Stimulated activated CD8-positive, alpha-beta memory T cell treated with anti-CD3 and anti-CD28 coated beads, Interleukin-7, amount 100 ng/mL, for 48 hours (primary cell): Measurements from ENCODE around the gene QSOX2.
A peak's percentile ranks its signal among the peaks of the same experiment; 100 is the strongest.

ENCODE experiments used
- DNase-seq, 2 donors: peaks; one replicate each; pipeline ENCODE4 v3.0.0-alpha.2; 2020; ENCODE audit warnings: low read depth in 1 of 2; ENCODE audit errors: extremely low read depth in 1 of 2

Gene QSOX2

DNA sequence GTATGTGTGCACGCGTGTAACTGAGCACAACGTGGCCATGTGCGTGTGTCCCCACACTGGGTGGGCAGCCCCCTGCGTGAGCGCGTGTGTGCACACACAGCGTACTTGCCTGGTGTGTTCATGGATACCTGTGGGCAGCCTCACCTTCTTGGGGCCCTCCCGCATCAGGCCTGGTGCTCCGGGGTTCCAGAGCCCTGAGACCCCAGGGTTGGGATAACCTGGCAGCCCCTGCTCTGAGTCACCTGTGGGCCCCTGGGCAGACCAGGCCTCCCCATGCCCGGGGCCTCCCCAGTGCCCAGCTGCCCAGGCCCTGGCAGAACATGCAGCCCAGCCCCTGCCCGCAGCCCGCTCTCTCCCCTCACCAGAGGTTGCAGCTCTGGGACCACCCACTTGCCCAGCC, 65.9 kb downstream of the QSOX2 start:
- no peak for DNase-seq

DNA sequence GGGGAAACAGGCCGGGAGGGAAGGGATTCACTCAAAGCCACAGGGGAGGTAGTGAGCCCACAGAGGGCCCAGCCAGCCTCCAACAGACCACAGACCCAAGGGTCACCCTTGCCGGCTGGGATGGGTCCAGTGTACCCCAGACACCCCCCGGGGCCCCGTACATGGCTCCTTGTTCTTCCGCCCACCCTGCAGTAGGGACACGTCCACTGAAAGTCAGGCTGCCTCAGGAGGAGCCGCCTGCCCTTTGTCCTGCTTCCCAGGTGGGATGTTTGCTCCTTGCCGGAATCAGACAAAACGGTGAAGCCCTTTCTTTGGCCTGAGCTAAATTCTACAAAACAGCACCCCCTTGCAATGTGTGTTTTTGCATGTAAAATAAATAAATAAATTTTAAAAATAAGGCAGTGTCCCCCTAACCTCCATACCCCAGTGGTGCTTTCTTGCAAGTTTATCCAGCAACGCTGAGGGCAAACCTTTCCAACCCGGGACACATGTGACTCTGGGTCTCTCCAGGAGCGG, 66.5 kb downstream of the QSOX2 start:
- no peak for DNase-seq

DNA sequence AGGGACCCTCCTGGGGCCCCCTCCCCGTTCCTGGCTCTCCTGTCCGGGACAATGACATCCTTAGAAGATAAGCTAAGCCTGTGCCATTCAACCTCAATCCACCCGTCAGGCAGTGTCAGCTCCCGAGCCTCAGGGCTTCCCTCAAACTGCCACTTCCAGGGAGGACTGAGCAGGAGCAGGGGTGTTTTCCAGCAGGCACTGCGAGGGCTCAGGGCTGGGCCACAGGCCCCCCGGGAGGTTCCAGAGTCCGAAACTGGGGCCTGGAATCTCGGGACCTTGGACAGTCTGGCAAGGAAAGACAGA, 66.9 kb downstream of the QSOX2 start:
- DNase-seq = no peak

DNA sequence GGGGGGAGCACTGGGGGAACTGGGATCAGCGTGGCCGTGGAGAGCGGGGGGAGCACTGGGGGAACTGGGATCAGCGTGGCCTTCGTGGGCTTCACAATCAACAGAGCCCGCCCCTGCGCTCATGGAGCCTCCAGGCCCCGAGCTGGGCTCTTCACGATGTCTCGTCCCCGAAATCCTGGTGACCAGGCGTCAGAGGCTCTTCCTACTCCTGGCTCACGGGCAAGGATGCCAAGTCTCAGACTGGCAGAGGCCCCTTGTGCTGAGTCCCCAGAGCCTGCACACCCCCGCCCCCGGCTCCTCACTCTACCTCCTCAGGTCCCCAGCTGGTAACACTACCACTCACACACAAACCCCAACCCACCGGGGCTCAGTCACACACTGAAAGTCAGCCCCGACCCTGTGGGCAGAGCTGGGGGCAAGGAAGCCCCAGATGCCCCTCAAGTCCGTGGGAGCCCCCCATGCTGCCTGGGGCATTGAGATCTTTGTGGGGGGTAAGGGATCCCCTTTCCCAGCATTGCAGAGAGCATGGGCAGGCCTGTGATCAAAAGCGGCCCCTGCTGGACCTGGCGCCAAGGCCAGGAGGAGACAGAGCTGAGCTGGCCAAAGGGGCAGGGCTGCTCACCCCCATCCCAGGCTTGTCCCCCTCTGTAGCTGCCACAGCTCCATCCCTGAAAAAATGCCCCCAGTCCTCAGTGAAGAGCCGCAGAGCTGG, 67.4 kb downstream of the QSOX2 start:
- no peak for DNase-seq

DNA sequence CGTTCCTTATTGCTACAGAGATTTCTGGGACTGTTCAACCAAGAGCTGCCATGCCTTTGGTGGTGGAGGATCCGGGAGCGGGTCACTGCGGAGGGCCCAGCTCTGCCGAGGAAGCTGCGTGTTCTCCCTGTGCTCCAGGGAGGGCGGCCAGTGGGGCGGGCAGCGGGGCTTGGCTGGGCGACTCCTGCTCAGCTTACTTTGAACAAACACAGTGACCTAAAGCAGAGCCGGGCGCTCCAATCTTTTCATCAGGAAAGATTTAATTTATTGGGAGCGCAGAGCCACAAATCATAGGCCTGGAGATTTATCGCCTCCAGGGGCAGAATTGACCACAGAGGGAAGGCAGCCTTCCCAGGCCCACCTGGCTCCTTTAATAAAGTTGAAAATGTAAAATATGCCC, 68.4 kb downstream of the QSOX2 start:
- no peak for DNase-seq

DNA sequence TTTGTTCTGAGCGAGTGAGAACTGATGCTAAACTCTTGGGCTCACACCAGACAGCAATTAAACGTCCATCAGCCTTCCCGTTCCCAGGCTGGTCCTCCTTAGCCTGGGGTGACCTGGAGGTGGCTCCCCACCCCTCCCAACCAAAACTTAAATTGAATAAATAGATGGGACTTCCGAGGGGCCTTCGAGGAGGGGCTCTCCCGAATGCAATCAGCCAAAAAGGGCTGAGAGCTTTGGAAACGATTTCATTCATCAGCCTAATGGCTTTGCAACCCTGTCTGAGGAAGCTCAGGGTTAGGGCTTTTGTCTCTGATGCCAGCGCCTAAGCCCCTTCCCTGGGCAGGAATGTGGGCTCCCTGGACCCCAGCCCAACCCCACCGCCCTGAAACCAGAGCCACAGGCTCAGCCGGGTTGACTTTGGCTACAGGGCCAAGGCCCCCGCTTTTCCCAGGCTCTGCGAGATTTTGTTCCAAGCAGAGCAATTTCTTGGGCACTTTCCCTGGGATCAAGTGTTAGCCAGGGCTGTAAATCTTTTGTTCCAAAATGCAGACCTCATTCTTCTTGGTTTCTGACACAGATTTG, 69.9 kb downstream of the QSOX2 start:
- no peak for DNase-seq

DNA sequence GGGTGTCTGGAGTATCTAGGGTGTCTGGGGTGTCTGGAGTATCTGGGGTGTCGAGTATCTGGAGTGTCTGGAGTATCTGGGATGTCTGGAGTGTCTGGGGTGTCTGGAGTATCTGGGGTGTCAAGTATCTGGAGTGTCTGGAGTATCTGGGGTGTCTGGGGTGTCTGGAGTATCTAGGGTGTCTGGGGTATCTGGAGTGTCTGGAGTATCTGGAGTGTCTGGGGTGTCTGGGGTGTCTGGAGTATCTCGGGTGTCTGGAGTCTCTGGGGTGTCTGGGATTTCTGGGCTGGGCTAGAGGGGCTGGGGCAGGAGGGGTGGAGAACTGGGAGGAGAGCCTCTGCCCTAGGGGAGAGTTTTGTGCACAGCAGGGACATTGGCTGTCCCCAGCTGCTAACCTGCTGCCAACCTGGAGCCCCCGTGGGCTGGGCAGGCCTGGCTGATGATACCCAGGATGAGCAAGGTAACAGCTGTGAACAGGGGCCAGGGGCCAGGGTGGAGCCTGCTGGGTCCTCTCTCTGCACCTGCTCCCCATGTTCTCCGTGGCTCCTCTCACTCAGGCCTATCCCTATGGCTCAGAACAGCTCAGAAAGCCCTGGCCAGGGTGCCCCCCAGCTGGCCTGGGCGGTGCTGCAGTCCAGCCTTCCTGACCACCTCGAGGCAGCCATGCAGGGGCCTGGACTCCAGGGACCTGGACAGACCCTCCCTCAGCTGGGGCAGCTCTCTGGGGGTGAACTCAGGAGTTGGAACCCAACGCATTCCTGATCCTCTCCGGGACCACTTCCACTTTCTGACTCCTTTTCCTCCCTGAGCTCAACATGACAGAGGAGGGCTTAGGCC, 70.6 kb downstream of the QSOX2 start:
- no peak for DNase-seq

DNA sequence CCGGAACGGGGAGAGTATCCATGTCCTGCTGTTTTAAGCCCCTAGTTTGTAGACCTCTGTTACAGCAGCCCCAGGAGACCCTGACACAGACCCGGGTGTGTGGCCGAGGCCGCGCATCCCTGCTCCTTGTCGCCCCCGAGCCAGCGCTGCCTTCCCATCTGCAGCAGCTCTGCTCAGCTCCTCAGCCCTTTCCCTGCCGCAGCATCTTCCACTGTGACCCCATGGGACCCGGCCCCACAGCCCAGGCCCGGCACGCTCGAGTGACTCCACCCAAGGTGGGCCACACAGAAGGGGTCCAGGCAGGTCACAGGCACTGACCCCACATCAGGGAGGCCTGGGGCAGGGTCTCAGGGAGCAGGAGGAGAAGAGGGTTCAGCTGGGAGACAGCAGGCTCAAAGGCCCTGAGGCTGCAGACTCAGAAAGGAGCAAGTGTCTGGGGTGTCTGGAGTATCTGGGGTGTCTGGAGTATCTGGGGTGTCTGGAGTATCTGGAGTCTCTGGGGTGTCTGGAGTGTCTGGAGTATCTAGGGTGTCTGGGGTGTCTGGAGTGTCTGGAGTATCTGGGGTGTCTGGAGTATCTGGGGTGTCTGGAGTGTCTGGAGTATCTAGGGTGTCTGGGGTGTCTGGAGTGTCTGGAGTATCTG, 71.8 kb downstream of the QSOX2 start:
- no peak for DNase-seq

DNA sequence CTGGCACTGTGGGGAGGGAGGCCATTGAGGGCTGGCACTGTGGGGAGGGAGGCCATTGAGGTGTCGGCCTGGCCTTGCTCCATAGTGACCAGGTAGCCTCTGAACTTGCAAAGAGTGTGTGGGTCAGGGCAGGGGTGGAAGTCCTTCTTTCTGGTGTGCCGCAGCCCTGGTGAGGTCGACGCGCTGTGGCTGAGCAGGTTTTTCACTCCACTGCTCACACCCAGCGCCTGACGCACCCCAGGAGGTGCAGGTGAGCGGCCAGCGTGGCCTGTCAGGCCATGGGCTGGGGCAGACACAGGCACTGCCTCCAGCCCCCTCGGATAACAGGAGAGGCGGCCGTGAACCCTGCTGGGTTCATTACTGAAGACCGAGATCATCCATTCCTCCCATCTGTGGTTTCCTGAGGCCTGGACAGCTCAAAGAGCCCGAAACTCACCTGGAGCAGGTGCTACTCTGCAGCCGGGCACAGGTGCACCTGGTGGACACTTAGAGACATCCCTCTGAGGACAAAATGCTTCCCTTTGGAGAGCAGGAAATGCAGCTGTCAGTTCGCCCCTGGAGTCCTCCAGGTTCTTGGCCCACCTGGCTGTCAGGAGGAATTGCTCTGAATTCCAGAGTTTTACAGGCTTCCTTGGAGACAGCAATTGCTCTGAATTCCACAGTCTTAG, 73.1 kb downstream of the QSOX2 start:
- DNase-seq = no peak

DNA sequence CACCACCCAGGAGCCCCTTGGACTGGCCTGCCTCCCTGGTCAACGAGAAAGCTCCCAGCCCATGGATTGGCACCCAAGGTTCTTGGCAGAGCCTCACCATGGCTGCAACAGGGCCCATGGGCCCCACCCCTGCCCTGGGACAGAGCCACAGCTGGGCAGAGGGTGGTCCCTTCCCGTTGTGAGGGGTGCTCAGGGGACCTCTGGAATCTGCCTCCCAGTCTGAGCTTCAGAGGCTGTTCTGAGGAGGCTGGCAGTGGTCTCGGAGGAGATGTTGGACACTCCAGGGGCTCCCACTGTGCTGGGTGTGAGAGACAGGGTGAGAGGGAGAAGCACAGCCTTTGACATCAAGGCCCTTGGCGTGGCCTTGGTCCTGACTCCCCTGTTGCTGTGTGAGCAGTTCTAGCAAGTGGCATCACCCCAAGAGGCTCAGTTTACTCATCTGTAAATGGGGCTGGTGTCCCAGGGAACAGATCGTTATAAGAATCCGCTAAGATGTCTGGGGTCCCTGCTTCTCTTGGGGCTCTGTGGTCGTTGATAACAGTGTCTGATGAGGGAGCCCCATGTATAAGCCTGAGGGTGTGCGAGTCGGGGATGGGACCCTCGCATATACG, 73.7 kb downstream of the QSOX2 start:
- DNase-seq = no peak

DNA sequence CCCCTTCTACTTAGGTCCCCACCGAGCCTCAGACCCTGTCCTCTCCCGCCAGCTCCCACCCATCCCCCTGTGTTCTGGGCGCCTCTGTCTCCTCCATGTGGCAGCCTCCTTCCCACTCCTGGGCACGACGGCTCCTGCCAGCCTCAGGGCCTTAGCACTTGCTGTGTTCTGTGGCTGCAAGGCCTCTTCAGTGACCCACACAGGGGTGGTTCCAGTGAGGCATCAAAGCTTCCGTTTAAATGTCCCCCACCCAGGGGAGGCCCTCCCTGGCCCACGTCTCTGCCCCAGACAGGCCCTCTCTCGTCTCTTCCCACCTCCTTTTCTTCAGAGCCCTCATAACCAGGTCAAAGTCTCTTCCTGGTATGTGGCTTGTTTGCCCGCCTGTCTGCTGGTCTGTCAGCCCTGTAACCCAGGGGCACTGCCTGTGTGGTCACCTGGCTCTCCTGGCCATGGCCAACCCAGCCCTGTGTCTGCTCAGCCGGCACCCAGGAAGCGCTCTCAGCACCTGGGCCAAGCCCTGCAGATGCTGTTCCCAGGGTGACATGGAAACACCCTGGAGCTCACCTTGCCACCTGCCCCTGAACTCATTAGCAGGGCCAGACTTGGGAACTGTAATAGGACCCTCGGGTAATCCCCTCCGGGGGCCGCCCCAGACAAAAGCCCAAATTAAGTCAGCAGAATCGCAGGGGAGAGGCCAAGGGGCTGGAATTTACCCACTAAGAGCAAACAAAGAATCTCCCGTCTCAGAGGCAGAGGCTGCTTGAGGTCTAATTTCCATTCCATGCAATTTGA, 74.4 kb downstream of the QSOX2 start:
- DNase-seq = no peak

DNA sequence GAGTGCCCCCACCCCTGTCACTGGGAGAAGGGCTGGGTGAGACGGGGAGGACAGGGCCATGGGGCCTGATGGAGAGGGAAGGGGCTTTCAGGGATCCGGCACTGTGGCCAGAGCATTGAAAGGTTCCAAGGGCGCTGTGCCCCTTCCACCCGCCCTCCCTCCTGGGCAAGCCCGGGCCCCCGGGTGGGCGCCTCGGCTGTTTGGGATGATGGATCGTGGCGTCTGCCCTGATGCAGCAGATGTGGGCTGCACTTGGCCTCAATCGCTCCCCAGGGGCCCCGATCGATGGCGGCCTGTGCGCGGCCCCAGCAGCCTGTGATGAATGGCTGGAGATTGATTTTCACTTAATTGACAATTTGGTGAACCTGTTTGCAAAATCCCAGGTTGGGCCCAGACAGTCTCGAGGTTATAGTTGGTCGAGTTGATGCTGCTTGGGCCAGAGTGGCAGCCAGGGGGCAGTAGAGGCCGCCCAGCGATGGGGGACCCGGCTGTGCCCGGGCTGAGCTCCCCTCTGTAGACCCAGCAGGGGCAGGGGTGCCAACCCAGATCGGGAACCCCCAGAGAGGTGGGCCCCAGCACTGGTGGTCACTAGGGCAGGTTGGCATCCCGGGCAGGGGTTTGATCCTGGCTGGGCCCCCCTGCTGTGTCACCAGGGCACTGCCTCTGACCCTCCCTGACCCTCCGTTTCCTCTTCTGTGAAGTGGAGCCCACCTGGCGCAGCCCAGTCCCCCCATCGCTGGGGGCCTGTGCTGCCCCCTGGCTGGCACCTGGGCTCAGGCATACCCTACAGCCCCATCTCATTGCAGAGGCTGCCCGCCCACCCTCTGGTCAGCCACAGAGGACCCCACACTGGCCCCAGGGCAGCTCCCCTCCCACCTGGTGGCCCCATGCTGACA, 75.4 kb downstream of the QSOX2 start:
- DNase-seq = peak; percentile 11 to 13

DNA sequence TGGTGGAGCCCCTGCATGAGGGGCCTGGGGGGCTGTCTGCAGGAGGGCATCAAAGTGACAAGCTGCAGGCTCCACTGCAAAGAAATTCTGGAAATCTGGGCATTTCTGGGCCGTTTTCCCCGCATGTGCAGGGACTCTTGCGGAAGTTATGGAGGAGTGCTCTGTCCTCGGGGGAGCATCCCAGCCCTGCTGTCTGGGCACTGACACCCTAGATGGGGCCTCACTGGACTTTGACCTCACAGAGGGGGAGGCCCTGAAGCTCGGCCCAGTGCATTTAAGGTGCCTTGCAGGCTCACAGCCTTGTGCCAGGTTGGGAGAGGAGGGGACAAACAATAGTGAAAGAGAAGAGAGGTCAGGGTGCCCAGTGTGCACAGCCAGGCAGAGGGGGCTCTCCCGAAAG, 76.1 kb downstream of the QSOX2 start:
- DNase-seq = no peak

DNA sequence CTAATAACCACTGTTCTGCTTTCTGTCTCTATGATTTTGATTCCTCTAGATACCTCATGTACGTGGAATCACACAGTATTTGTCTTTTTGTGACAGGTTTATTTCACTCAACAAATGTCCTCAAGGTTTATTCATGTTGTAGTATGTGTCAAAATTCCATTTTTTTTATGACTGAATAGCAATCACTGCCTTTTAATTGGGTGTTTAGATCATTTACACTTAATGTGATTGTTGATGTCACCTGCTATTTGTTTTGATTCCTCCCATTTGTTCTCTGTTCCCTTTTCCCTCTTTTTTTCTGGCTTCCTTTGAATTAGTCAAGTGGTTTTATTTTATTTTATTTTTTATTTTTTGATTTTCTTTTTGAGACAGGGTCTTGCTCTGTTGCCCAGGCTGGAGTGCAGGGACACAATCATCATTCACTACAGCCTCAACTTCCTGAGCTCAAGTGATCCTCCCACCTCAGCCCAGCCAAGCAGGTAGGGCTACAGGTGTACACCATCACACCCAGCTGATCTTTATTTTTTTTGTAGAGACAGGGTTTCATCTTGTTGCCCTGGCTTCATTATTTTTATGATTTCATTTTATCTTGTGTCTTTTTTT, 82.3 kb downstream of the QSOX2 start:
- DNase-seq = no peak

DNA sequence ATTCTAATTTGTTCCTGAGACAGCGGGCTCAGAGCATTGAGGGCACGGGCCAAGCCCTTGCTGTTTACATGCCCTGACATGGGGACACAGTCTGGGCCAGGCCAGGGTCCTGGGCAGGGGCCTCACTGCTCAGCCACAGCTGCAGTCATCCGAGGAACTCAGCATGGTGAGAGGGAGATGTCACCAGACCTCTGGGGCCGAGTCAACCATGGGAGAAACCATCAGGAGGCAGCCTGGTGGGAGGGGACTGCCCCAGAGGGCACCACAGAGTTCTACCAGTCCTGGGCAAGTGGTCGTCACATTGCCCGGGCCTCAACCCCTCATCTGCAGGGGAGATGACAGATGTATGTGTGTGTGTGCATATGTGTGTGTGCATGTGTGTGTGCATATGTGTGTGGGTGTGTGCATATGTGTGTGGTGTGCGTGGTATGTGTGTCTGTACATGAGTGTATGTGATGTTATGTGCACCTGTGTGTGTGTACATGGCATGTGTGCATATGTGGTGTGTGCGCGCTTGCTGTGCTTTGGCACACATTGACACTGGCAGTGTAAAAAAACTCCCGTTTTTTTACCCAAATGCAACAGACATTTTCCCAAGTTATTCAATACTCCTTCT, 84.5 kb downstream of the QSOX2 start:
- no peak for DNase-seq

DNA sequence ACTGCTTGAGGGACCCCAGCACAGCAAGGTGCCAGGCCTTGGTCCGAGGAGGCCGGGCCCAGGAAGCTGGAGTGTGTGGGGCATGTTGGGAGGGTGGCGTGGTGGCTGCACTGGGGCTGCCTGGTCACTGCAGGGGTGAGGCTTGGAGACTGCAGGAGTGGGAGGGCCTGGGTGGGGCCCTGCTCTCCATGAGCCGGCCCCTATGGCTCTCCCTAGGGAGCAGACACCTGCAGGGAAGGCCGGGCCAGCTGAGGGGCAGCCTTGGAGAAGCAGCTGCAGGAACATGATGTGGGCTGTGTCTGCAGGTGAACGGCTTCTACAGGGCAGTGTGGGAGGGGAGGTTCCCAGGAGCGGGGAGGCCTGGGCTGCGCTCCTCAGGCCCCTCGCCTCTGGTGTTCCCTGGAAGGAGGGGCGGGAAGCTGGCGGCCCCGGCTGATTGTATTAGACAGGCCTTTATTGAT, 85.2 kb downstream of the QSOX2 start:
- DNase-seq = no peak

DNA sequence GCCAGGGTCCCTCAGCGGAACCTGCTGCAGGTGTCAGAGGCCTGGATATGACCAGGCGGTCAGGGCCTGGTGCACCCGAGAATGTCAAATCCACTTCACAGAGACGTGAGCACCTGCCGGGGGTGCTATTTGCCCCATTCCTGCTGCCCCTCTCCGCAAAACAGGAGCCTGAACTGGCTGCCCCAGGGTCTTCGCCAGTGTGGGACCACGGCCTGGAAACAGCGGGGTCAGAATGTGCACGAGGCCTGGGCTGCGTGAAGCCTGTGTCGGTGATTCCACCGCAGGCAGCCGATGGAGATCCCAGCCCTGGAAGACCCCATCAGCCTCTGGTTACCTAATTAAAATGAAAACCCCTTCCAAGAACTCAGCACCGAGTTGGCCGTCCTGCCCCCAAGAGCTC, 85.8 kb downstream of the QSOX2 start:
- no peak for DNase-seq
